CD4-positive, CD25-positive, alpha-beta regulatory T cell (primary cell): ENCODE results near the gene TMEM59. TPM values are rescaled to one million over a fixed set of nuclear protein-coding genes. Genes with fewer than 3 reads are reported as not detected.

Experiments
- polyA plus RNA-seq, 4 donors: library from polyadenylated mRNA; unstranded; fragments of 300-500 nt; fragmentation: Illumina TruSeq; gene quantifications; one replicate each; pipeline ENCODE4 v1.2.3, GENCODE V29; 2021
- total RNA-seq: library from RNA; stranded (reverse); gene quantifications from one replicate; pipeline ENCODE4 v1.2.3, GENCODE V29; 2022

The TMEM59 gene
- total and polyA plus RNA-seq, 5 donors from 2014 or later, result 180 to 863 (median 680) TPM

Other genes with a start within 250 kb of the TMEM59 start
- gene NDC1, start 214.9 kb downstream of the TMEM59 start, total RNA-seq, result 4.9 TPM
- 1 to 10 TPM; 3.3 to 6.4 (median 4.6) TPM for gene NDC1, start 214.9 kb downstream of the TMEM59 start, polyA plus RNA-seq
- gene YIPF1, start 163.4 kb downstream of the TMEM59 start, total RNA-seq, result 16.0 TPM
- 10 to 100 TPM; 35.8 to 51.4 (median 38.8) TPM for gene YIPF1, start 163.4 kb downstream of the TMEM59 start, polyA plus RNA-seq
- gene DIO1, start 159.0 kb downstream of the TMEM59 start, total RNA-seq, result not detected
- gene DIO1, start 159.0 kb downstream of the TMEM59 start, polyA plus RNA-seq, result under 1 TPM in 1 of 4 donors, not detected in 3; 0.09 TPM
- gene IFT25, start 107.5 kb downstream of the TMEM59 start, total RNA-seq, result 23.0 TPM
- 10 to 100 TPM; 57.6 to 74.7 (median 66.6) TPM for gene IFT25, start 107.5 kb downstream of the TMEM59 start, polyA plus RNA-seq
- 6.9 TPM for gene LRRC42, start 106.9 kb downstream of the TMEM59 start, total RNA-seq
- gene LRRC42, start 106.9 kb downstream of the TMEM59 start, polyA plus RNA-seq, result 10 to 100 TPM in 1 of 4 donors, 1 to 10 TPM in 3; 7.3 to 11.9 (median 8.4) TPM
- gene LDLRAD1, start 35.0 kb downstream of the TMEM59 start, total RNA-seq, result not detected
- not detected for gene LDLRAD1, start 35.0 kb downstream of the TMEM59 start, polyA plus RNA-seq
- gene TCEANC2, start 404 bp upstream of the TMEM59 start, total RNA-seq, result 8.4 TPM
- gene TCEANC2, start 404 bp upstream of the TMEM59 start, polyA plus RNA-seq, result 1 to 10 TPM; 3.6 to 6.9 (median 6.2) TPM
- gene CDCP2, start 99.8 kb upstream of the TMEM59 start, total RNA-seq, result 0.15 TPM
- gene CDCP2, start 99.8 kb upstream of the TMEM59 start, polyA plus RNA-seq, result not detected
- 3.7 TPM for gene CYB5RL, start 146.8 kb upstream of the TMEM59 start, total RNA-seq
- gene CYB5RL, start 146.8 kb upstream of the TMEM59 start, polyA plus RNA-seq, result 1 to 10 TPM; 1.1 to 4.8 (median 3.1) TPM
- gene MRPL37, start 147.0 kb upstream of the TMEM59 start, total RNA-seq, result 34.5 TPM
- gene MRPL37, start 147.0 kb upstream of the TMEM59 start, polyA plus RNA-seq, result 10 to 100 TPM; 62.0 to 66.7 (median 65.3) TPM